ENCODE data around the gene SLMAP. TPM values are rescaled to one million over a fixed set of nuclear protein-coding genes. Genes with fewer than 3 reads are reported as not detected.
"Not testable (repeated sequence)": the region's sequence is repeated elsewhere in the genome, so short reads cannot be mapped to it uniquely, and the experiment has no call there.

Gene SLMAP
- total RNA-seq, 1 experiment from 2014 or later: 25.7 TPM

GRCh38 chr3:57832900-57833313, 76.8 kb downstream of the SLMAP start:
- no peaks in the 10 kb centered on the region for H3K9me3 ChIP-seq
- H3K4me3 ChIP-seq: no peak overlapping the region
- DNase-seq: no peak
- H3K27me3 ChIP-seq: no peaks in the 10 kb centered on the region
- no peaks in the 10 kb centered on the region for H3K36me3 ChIP-seq

GRCh38 chr3:57833763-57834162, 77.7 kb downstream of the SLMAP start:
- Histone ChIP-seq H3K27me3 (no peaks in the 10 kb centered on the region), H3K4me3 (no peak overlapping the region), H3K36me3 (no peaks in the 10 kb centered on the region), H3K9me3 (no peaks in the 10 kb centered on the region)
- DNase-seq: no peak

GRCh38 chr3:57837686-57838085, 81.6 kb downstream of the SLMAP start:
- DNase-seq: no peak
- H3K27me3 ChIP-seq: no peaks in the 10 kb centered on the region
- no peak overlapping the region for H3K4me3 ChIP-seq
- no peaks in the 10 kb centered on the region for H3K36me3 ChIP-seq
- H3K9me3 ChIP-seq: no peaks in the 10 kb centered on the region

DNA sequence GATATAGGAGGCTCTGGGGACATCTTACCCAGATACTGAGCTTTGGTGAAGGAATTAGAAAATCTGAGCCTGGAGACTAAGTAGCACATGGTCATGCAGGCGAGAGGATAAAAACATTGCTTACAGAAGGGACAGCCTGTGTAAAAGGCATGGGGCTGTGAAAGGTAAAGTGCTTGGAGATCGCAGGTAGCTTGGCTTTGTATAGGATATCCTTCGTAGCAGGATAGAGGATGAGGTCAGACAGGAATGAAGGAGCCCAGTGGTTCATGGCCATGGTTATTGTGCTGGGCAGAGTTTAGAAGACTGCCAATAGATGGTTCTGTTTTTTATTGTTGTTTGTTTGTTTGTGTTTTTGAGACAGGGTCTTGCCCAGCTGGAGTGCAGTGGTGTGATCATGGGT, 82.5 kb downstream of the SLMAP start:
- H3K27me3 ChIP-seq: no peaks in the 10 kb centered on the region
- no peaks in the 10 kb centered on the region for H3K36me3 ChIP-seq
- DNase-seq: no peak
- H3K9me3 ChIP-seq: no peaks in the 10 kb centered on the region
- no peak overlapping the region for H3K4me3 ChIP-seq

GRCh38 chr3:57840473-57840872, 84.4 kb downstream of the SLMAP start:
- DNase-seq: no peak

DNA sequence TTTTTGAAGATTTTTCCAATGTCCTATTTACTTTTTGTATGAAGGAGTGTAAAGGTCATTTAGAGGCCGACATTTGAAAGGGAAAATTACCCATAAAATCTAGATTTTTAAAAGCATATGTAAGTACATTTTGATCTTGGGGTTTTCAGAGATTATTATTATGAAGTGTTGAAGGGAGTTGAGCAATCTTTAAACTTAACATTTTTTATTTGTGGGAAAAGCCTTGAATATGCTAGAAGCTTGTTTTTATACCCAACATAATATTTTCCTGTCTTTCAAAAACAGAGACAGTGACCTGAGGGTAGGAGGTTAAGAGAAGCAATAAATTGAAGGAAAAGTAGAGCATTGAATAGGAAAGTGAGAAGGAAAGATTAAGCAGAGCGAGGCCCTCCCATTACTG, 85.7 kb downstream of the SLMAP start:
- Histone ChIP-seq H3K4me3 (no peak overlapping the region), H3K36me3 (no peaks in the 10 kb centered on the region), H3K9me3 (no peaks in the 10 kb centered on the region), H3K27me3 (no peaks in the 10 kb centered on the region)
- no peak for DNase-seq

More at GRCh38 chr3:57840473-57840872, 84.4 kb downstream of the SLMAP start:
- no peaks in the 10 kb centered on the region for H3K9me3 ChIP-seq
- no peaks in the 10 kb centered on the region for H3K36me3 ChIP-seq
- no peak overlapping the region for H3K4me3 ChIP-seq
- H3K27me3 ChIP-seq: no peaks in the 10 kb centered on the region

GRCh38 chr3:57848177-57848738, 92.1 kb downstream of the SLMAP start:
- DNase-seq: no peak
- Histone ChIP-seq H3K27me3 (no peaks in the 10 kb centered on the region), H3K4me3 (no peak overlapping the region), H3K9me3 (no peaks in the 10 kb centered on the region), H3K36me3 (peaks cover 2% of the 10 kb centered on the region; the same call in 1 of the 2 replicates)

- no peak for DNase-seq
- H3K4me3 ChIP-seq: no peak overlapping the region
- H3K9me3 ChIP-seq: no peaks in the 10 kb centered on the region
- H3K36me3 ChIP-seq: peaks cover 2% of the 10 kb centered on the region; the same call in 1 of the 2 replicates
- H3K27me3 ChIP-seq: no peaks in the 10 kb centered on the region
Observed at GRCh38 chr3:57851304-57851703, 95.2 kb downstream of the SLMAP start.

- Histone ChIP-seq H3K9me3 (no peaks in the 10 kb centered on the region), H3K27me3 (no peaks in the 10 kb centered on the region), H3K4me3 (no peak overlapping the region), H3K36me3 (peaks cover 5% of the 10 kb centered on the region)
- no peak for DNase-seq
Observed at GRCh38 chr3:57852896-57853295, 96.8 kb downstream of the SLMAP start.

GRCh38 chr3:57855281-57855680, 99.2 kb downstream of the SLMAP start:
- Histone ChIP-seq H3K27me3 (no peaks in the 10 kb centered on the region), H3K36me3 (peaks cover 10% of the 10 kb centered on the region), H3K4me3 (no peak overlapping the region), H3K9me3 (no peaks in the 10 kb centered on the region)
- DNase-seq: no peak

- no peak overlapping the region for H3K4me3 ChIP-seq
- DNase-seq: no peak
- no peaks in the 10 kb centered on the region for H3K27me3 ChIP-seq
- peaks cover 9% of the 10 kb centered on the region for H3K36me3 ChIP-seq
- no peaks in the 10 kb centered on the region for H3K9me3 ChIP-seq
Observed at GRCh38 chr3:57855943-57856342, 99.8 kb downstream of the SLMAP start.

GRCh38 chr3:57856675-57857074, 100.6 kb downstream of the SLMAP start:
- H3K9me3 ChIP-seq: no peaks in the 10 kb centered on the region
- no peak overlapping the region for H3K4me3 ChIP-seq
- no peak for DNase-seq
- no peaks in the 10 kb centered on the region for H3K27me3 ChIP-seq
- peaks cover 8% of the 10 kb centered on the region for H3K36me3 ChIP-seq

DNA sequence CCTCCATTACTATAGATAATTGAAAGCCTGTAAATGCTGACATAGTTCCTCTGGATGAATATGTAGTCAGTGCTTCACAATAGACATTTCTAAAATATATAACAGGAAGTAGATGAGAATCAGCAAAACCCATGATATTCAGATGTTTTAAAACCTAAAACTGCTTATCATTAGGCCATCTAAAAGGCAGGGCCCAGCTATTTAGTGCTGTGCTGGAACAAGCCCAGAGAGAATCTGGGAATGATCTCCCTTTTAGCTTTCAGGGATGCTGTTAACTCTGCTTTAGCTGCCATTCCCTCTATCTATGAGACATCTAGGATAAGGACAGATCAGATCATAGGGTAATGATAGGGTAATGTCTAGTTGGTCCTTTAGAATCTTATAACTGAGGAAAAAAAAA, 106.8 kb downstream of the SLMAP start:
- Histone ChIP-seq H3K4me3 (no peak overlapping the region), H3K9me3 (no peaks in the 10 kb centered on the region), H3K27me3 (no peaks in the 10 kb centered on the region), H3K36me3 (peaks cover 5% of the 10 kb centered on the region)
- DNase-seq: no peak

- no peak for DNase-seq
- Histone ChIP-seq H3K9me3 (no peaks in the 10 kb centered on the region), H3K36me3 (no peaks in the 10 kb centered on the region; the same call in none of the 2 replicates), H3K27me3 (no peaks in the 10 kb centered on the region), H3K4me3 (no peak overlapping the region)
Observed at GRCh38 chr3:57863380-57863779, 107.3 kb downstream of the SLMAP start.

GRCh38 chr3:57864853-57865252, 108.7 kb downstream of the SLMAP start:
- Histone ChIP-seq H3K27me3 (no peaks in the 10 kb centered on the region), H3K4me3 (no peak overlapping the region), H3K9me3 (no peaks in the 10 kb centered on the region), H3K36me3 (peaks cover 3% of the 10 kb centered on the region; the same call in 1 of the 2 replicates)
- no peak for DNase-seq

GRCh38 chr3:57869110-57869509, 113.0 kb downstream of the SLMAP start:
- H3K36me3 ChIP-seq, H3K4me3 ChIP-seq, H3K27me3 ChIP-seq: not testable (repeated sequence)

GRCh38 chr3:57872606-57873005, 116.5 kb downstream of the SLMAP start:
- no peaks in the 10 kb centered on the region for H3K27me3 ChIP-seq
- no peak overlapping the region for H3K4me3 ChIP-seq
- no peaks in the 10 kb centered on the region for H3K9me3 ChIP-seq
- DNase-seq: no peak
- peaks cover 3% of the 10 kb centered on the region; the same call in 1 of the 2 replicates for H3K36me3 ChIP-seq

More at GRCh38 chr3:57869110-57869509, 113.0 kb downstream of the SLMAP start:
- DNase-seq, H3K9me3 ChIP-seq: not testable (repeated sequence)

DNA sequence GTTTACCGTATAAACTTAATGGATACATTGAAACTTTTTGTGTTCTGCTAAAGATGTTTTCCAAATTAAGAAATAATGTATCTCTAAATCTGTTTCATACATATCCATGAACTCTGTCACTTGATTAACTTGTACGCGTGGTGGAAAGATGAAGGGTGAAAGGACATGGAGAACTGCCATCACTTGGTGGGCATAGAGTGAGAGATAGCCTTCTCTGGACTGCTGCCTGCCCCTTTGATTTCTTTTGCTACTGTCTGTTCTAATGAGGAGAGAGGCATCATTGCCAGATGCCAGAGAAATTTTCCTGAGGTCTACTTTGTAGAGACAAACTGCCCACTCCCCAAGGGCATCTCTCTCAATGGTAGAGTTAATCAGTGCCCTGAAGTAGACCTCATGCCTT, 120.5 kb downstream of the SLMAP start:
- DNase-seq: no peak
- Histone ChIP-seq H3K4me3 (no peak overlapping the region), H3K9me3 (no peaks in the 10 kb centered on the region), H3K27me3 (no peaks in the 10 kb centered on the region), H3K36me3 (peaks cover 3% of the 10 kb centered on the region; the same call in 1 of the 2 replicates)
